Measurements from ENCODE around the gene EEPD1. TPM values are rescaled to one million over a fixed set of nuclear protein-coding genes. Genes with fewer than 3 reads are reported as not detected.

The EEPD1 gene
- total and polyA plus RNA-seq, 2 donors: 16.9 to 32.8 TPM

DNA sequence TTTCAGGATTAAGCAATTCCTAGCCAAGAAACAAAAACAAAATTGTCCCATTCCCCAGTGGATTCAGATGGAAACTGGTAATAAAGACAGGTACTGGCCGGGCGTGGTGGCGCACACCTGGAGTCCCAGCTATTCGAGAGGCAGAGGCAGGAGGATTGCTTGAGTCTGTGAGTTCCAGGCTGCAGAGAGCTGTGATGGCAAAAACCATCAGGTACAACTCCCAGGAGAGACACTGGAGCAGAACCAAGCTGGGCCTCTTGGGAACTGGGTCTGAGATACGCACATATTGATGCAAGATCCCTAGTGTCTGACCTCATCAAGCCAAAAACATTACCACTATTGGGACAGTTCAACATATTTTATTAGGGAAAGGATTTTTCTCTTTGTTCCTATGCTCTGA is 152.6 kb downstream of the EEPD1 start:
- peaks cover 7 to 9% of the 10 kb centered on the region in 2 donors for H3K36me3 ChIP-seq (ENCODE audit: control insufficient read depth in 2 of 2, insufficient read depth in 2 of 2, low read length in 1 of 2)
- H3K27me3 ChIP-seq (ENCODE audit: control insufficient read depth in 2 of 2, insufficient read depth in 1 of 2, low read length in 1 of 2): no peaks in the 10 kb centered on the region
- H3K27ac ChIP-seq (ENCODE audit: low read depth in 1 of 2, low read length in 1 of 2): no peak overlapping the region
- H3K4me1 ChIP-seq (ENCODE audit: control insufficient read depth in 2 of 2, insufficient read depth in 2 of 2, low read length in 2 of 2): no peaks in the 10 kb centered on the region
- H3K4me3 ChIP-seq (ENCODE audit: low read length in 2 of 2): no peak overlapping the region
- 98% methylated on average over 5 of the region's 5 CpGs for WGBS
- DNase-seq (ENCODE audit: low read depth in 6 of 9, low spot score in 9 of 9): no peak
- no peaks in the 10 kb centered on the region for H3K9me3 ChIP-seq (ENCODE audit: control insufficient read depth in 2 of 2, insufficient read depth in 1 of 2, low read length in 1 of 2)

DNA sequence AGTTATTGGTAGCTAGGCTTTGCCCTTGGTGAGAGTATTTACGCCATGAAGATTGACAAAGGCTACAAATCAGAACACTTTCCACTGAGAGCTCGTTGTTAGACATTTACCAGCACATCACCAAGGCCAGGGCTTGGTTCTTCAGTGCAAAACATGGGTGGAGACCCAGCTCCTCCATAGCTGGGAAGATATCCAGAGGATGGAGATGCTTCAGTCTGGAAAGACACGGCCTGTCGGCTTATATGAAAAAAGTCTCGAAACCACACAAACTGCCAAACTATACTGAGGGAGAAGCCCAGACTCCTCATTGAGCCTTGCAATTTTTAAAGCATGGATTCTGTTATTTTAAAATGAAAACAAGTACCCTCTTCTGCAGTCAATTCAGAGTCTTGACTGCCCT is 153.2 kb downstream of the EEPD1 start:
- DNase-seq (ENCODE audit: low read depth in 6 of 9, low spot score in 9 of 9): no peak
- WGBS: 97% methylated on average over 5 of the region's 5 CpGs
- no peaks in the 10 kb centered on the region for H3K27me3 ChIP-seq (ENCODE audit: control insufficient read depth in 2 of 2, insufficient read depth in 1 of 2, low read length in 1 of 2)
- H3K36me3 ChIP-seq (ENCODE audit: control insufficient read depth in 2 of 2, insufficient read depth in 2 of 2, low read length in 1 of 2): peaks cover 4% of the 10 kb centered on the region in 2 donors
- H3K4me1 ChIP-seq (ENCODE audit: control insufficient read depth in 2 of 2, insufficient read depth in 2 of 2, low read length in 2 of 2): no peaks in the 10 kb centered on the region
- no peaks in the 10 kb centered on the region for H3K9me3 ChIP-seq (ENCODE audit: control insufficient read depth in 2 of 2, insufficient read depth in 1 of 2, low read length in 1 of 2)
- H3K4me3 ChIP-seq (ENCODE audit: low read length in 2 of 2): no peak overlapping the region
- H3K27ac ChIP-seq (ENCODE audit: low read depth in 1 of 2, low read length in 1 of 2): no peak overlapping the region

DNA sequence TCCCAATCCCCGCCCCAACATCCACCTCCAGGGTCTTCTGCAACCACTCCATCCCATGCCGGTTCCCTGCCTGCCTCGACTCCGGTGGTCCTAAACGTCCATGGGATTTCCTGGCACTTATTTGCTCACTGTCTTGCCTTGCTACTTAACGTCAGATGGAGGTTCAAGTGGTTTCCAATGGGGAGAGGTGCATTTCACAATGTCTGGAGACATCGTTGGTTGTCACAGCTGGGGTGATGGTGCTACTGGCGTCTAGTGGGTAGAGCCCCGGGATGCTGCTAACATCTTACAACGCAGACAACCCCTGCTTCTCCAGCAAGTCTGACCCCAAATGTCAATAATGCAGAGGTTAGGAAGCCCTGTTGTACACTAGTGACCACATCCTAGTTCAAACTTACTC is 153.7 kb downstream of the EEPD1 start:
- no peak overlapping the region for H3K4me3 ChIP-seq (ENCODE audit: low read length in 2 of 2)
- 97% methylated on average over 10 of the region's 10 CpGs for WGBS
- H3K9me3 ChIP-seq (ENCODE audit: control insufficient read depth in 2 of 2, insufficient read depth in 1 of 2, low read length in 1 of 2): no peaks in the 10 kb centered on the region
- H3K36me3 ChIP-seq (ENCODE audit: control insufficient read depth in 2 of 2, insufficient read depth in 2 of 2, low read length in 1 of 2): peaks cover 4% of the 10 kb centered on the region in 2 donors
- H3K4me1 ChIP-seq (ENCODE audit: control insufficient read depth in 2 of 2, insufficient read depth in 2 of 2, low read length in 2 of 2): no peaks in the 10 kb centered on the region
- H3K27ac ChIP-seq (ENCODE audit: low read depth in 1 of 2, low read length in 1 of 2): no peak overlapping the region
- no peaks in the 10 kb centered on the region for H3K27me3 ChIP-seq (ENCODE audit: control insufficient read depth in 2 of 2, insufficient read depth in 1 of 2, low read length in 1 of 2)
- no peak for DNase-seq (ENCODE audit: low read depth in 6 of 9, low spot score in 9 of 9)

DNA sequence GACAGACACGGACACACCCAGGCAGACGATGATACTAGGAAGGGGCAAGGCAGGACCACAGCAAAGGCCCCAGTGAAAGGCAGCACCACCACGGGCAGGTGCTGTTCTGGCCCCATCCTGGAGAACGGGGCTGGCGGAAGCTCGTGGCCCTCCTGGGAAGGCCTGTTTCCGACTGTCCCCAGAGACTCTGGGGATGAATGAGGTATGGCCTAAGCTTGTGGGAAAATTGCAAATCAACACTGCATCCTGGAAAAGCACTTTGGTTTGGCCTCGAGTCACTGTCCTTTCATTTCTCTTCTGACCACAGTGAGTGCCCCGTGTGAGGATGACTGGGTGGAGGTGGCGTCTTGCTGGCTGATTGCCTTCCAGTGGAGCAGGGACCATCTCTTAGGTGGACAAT is 155.0 kb downstream of the EEPD1 start:
- no peak overlapping the region for H3K4me3 ChIP-seq (ENCODE audit: low read length in 2 of 2)
- H3K9me3 ChIP-seq (ENCODE audit: control insufficient read depth in 2 of 2, insufficient read depth in 1 of 2, low read length in 1 of 2): no peaks in the 10 kb centered on the region
- DNase-seq (ENCODE audit: low read depth in 6 of 9, low spot score in 9 of 9): no peak
- H3K27me3 ChIP-seq (ENCODE audit: control insufficient read depth in 2 of 2, insufficient read depth in 1 of 2, low read length in 1 of 2): no peaks in the 10 kb centered on the region
- H3K4me1 ChIP-seq (ENCODE audit: control insufficient read depth in 2 of 2, insufficient read depth in 2 of 2, low read length in 2 of 2): no peaks in the 10 kb centered on the region
- no peaks in the 10 kb centered on the region for H3K36me3 ChIP-seq (ENCODE audit: control insufficient read depth in 2 of 2, insufficient read depth in 2 of 2, low read length in 1 of 2)
- WGBS: 97% methylated on average over 10 of the region's 10 CpGs
- H3K27ac ChIP-seq (ENCODE audit: low read depth in 1 of 2, low read length in 1 of 2): no peak overlapping the region

DNA sequence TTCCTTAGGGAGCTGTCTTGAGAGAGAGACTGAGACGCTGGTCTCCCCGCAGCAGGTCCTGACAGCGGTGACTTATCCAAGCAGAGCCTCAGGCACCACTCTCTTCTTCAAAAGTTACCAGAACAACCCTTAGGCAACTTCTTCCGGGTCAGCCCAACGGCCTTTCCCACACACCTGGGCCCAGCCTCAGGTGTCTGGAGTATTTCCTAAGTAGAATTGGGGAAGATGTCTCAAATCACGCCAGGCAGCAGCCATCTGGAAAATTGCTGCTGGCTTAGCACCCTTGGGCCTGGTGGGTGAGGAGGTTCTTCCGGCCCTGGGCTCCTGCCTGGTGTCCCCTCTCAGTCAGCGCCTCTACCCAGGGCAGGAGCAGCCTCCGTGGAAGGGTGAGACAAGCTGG is 156.2 kb downstream of the EEPD1 start:
- DNase-seq (ENCODE audit: low read depth in 6 of 9, low spot score in 9 of 9): no peak
- WGBS: 97% methylated on average over 9 of the region's 9 CpGs
- no peak overlapping the region for H3K27ac ChIP-seq (ENCODE audit: low read depth in 1 of 2, low read length in 1 of 2)
- no peaks in the 10 kb centered on the region for H3K27me3 ChIP-seq (ENCODE audit: control insufficient read depth in 2 of 2, insufficient read depth in 1 of 2, low read length in 1 of 2)
- no peaks in the 10 kb centered on the region for H3K9me3 ChIP-seq (ENCODE audit: control insufficient read depth in 2 of 2, insufficient read depth in 1 of 2, low read length in 1 of 2)
- no peaks in the 10 kb centered on the region for H3K36me3 ChIP-seq (ENCODE audit: control insufficient read depth in 2 of 2, insufficient read depth in 2 of 2, low read length in 1 of 2)
- no peak overlapping the region for H3K4me3 ChIP-seq (ENCODE audit: low read length in 2 of 2)
- H3K4me1 ChIP-seq (ENCODE audit: control insufficient read depth in 2 of 2, insufficient read depth in 2 of 2, low read length in 2 of 2): no peaks in the 10 kb centered on the region

DNA sequence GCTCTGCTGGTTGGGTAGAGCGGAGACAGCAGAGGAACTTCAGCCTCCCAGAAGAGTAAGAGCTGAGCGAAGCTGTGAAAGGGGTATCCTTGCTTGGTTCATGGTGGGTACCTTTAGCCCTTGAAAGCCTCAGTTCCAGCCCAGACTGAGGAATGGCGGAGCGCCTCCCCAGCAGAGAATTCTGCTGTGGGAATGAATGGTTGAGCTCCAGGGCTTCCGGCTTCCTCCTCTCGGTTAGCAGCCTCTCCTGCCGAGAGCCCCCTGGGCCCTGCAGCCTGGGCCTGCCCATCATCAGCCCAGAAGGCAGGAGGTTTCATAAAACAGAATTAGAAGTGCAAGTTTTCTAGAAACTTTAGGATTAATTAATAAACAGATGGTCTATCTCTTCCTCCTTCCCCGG is 156.7 kb downstream of the EEPD1 start:
- WGBS: 97% methylated on average over 8 of the region's 8 CpGs
- no peak for DNase-seq (ENCODE audit: low read depth in 6 of 9, low spot score in 9 of 9)
- H3K27me3 ChIP-seq (ENCODE audit: control insufficient read depth in 2 of 2, insufficient read depth in 1 of 2, low read length in 1 of 2): no peaks in the 10 kb centered on the region
- H3K4me1 ChIP-seq (ENCODE audit: control insufficient read depth in 2 of 2, insufficient read depth in 2 of 2, low read length in 2 of 2): no peaks in the 10 kb centered on the region
- H3K9me3 ChIP-seq (ENCODE audit: control insufficient read depth in 2 of 2, insufficient read depth in 1 of 2, low read length in 1 of 2): no peaks in the 10 kb centered on the region
- H3K27ac ChIP-seq (ENCODE audit: low read depth in 1 of 2, low read length in 1 of 2): no peak overlapping the region
- no peaks in the 10 kb centered on the region for H3K36me3 ChIP-seq (ENCODE audit: control insufficient read depth in 2 of 2, insufficient read depth in 2 of 2, low read length in 1 of 2)
- H3K4me3 ChIP-seq (ENCODE audit: low read length in 2 of 2): no peak overlapping the region

DNA sequence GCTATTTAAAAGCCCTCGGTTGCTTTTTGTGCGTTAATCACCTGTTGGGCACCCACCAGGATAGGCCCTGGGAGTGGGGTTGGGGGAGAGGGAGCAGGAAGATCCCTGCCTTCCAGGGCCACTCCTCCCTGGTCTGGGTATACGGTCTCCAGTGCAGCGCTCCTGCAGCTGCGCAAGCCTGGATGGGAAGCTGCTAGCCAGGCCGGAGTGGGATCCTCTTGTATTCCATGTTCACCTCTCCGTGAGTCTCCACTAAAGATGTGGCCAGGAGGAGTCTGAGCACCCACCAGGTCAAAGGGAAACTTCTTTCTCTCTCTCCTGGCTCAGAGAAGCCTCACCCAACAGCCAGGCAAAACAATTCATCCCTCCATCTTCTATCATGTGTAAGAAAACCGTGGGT is 157.8 kb downstream of the EEPD1 start:
- Histone ChIP-seq H3K27me3 (ENCODE audit: control insufficient read depth in 2 of 2, insufficient read depth in 1 of 2, low read length in 1 of 2) (no peaks in the 10 kb centered on the region), H3K4me1 (ENCODE audit: control insufficient read depth in 2 of 2, insufficient read depth in 2 of 2, low read length in 2 of 2) (no peaks in the 10 kb centered on the region), H3K36me3 (ENCODE audit: control insufficient read depth in 2 of 2, insufficient read depth in 2 of 2, low read length in 1 of 2) (no peaks in the 10 kb centered on the region), H3K27ac (ENCODE audit: low read depth in 1 of 2, low read length in 1 of 2) (no peak overlapping the region), H3K9me3 (ENCODE audit: control insufficient read depth in 2 of 2, insufficient read depth in 1 of 2, low read length in 1 of 2) (no peaks in the 10 kb centered on the region), H3K4me3 (ENCODE audit: low read length in 2 of 2) (no peak overlapping the region)
- 91% methylated on average over 8 of the region's 8 CpGs for WGBS
- no peak for DNase-seq (ENCODE audit: low read depth in 6 of 9, low spot score in 9 of 9)

DNA sequence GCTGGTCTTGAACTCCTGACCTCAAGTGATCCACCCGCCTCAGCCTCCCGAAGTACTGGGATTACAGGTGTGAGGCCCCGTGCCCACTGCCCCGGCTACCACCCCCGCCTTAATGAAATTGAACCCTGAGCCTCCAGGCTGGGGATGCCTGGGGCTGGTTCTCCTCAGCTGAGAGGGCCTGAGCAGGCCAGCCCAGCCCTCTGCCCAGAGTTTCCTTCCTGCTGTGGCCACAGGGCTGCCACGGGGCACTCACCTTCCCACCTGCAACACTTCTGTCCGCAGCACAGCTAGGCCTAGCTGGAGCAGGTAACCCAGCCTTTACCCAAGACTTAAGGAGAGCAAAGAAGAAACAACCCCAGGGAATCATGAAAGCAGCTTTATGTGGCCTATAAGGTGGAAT is 158.5 kb downstream of the EEPD1 start:
- no peak for DNase-seq (ENCODE audit: low read depth in 6 of 9, low spot score in 9 of 9)
- WGBS: 80% methylated on average over 7 of the region's 7 CpGs

DNA sequence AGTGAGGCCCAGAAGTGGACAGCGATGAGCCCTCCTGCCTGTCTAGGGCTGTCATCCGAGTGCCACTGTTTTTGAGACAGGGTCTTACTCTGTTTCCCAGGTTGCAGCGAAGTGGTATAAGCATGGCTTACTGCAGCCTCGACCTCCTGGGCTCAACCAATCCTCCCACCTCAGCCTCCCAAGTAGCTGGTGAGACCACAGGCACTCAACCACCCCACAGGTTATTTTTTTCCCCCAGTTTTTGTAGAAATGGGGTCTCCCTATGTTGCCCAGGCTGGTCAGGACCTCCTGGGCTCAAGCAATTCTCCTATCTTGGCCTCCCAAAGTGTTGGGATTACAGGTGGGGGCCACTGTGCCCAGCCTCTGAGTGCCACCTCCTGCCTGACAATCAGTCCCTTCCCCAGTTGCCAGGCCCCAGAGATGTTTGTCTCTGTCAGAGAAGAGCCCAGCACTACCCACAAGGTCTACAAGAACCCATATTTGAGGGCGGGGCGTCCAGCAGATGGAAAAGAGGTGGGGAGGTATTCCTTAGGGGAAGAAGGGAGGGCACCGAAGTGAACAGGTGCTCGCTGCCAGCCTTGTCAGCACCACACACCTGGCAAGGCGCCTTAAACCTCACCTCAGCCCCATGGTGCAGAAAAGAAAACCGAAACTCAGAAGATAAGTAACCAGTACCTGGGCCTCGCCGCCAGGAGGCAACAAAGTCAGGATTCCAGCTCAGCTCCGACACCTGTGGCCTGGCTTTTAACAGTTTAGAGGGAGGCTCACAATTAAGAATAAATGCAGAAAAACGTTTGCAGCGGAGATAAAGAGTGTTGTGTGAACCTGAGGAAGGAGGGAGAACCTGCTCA is 159.2 kb downstream of the EEPD1 start:
- 83% methylated on average over 15 of the region's 15 CpGs for WGBS
- H3K4me1 ChIP-seq (ENCODE audit: control insufficient read depth in 2 of 2, insufficient read depth in 2 of 2, low read length in 2 of 2): no peaks in the 10 kb centered on the region
- H3K27ac ChIP-seq (ENCODE audit: low read depth in 1 of 2, low read length in 1 of 2): no peak overlapping the region
- H3K4me3 ChIP-seq (ENCODE audit: low read length in 2 of 2): no peak overlapping the region
- no peaks in the 10 kb centered on the region for H3K9me3 ChIP-seq (ENCODE audit: control insufficient read depth in 2 of 2, insufficient read depth in 1 of 2, low read length in 1 of 2)
- no peaks in the 10 kb centered on the region for H3K27me3 ChIP-seq (ENCODE audit: control insufficient read depth in 2 of 2, insufficient read depth in 1 of 2, low read length in 1 of 2)
- peak in 3 of 9 donors; percentile 13 to 37 (median 18) for DNase-seq (ENCODE audit: low read depth in 6 of 9, low spot score in 9 of 9)
- H3K36me3 ChIP-seq (ENCODE audit: control insufficient read depth in 2 of 2, insufficient read depth in 2 of 2, low read length in 1 of 2): no peaks in the 10 kb centered on the region

More for the DNA sequence above, 158.5 kb downstream of the EEPD1 start:
- H3K27me3 ChIP-seq (ENCODE audit: control insufficient read depth in 2 of 2, insufficient read depth in 1 of 2, low read length in 1 of 2): no peaks in the 10 kb centered on the region
- no peaks in the 10 kb centered on the region for H3K9me3 ChIP-seq (ENCODE audit: control insufficient read depth in 2 of 2, insufficient read depth in 1 of 2, low read length in 1 of 2)
- H3K4me3 ChIP-seq (ENCODE audit: low read length in 2 of 2): no peak overlapping the region
- no peaks in the 10 kb centered on the region for H3K4me1 ChIP-seq (ENCODE audit: control insufficient read depth in 2 of 2, insufficient read depth in 2 of 2, low read length in 2 of 2)
- no peaks in the 10 kb centered on the region for H3K36me3 ChIP-seq (ENCODE audit: control insufficient read depth in 2 of 2, insufficient read depth in 2 of 2, low read length in 1 of 2)
- H3K27ac ChIP-seq (ENCODE audit: low read depth in 1 of 2, low read length in 1 of 2): no peak overlapping the region

All from thymus (tissue), 11 donors.